GM12801 (cell line): ENCODE results near the gene TPP1.

Source experiments
- CTCF ChIP-seq: IDR thresholded peaks from one replicate; pipeline ENCODE4 v1.5.1; 2011; ENCODE audit warnings: control low read depth; ENCODE audit not compliant: insufficient read length; ENCODE audit errors: extremely low read depth

TPP1 gene

GRCh38 chr11:6636480-6636879 is 17.3 kb upstream of the TPP1 start:
- TF ChIP-seq CTCF, result no peak

GRCh38 chr11:6635082-6635932 is 16.1 kb upstream of the TPP1 start:
- no peak for TF ChIP-seq CTCF

GRCh38 chr11:6634534-6634933 is 15.3 kb upstream of the TPP1 start:
- TF ChIP-seq CTCF, result no peak

GRCh38 chr11:6633422-6634408 is 14.5 kb upstream of the TPP1 start:
- TF ChIP-seq CTCF, result no peak

GRCh38 chr11:6632116-6633073 is 13.2 kb upstream of the TPP1 start:
- no peak for TF ChIP-seq CTCF

GRCh38 chr11:6631361-6631890 is 12.2 kb upstream of the TPP1 start:
- TF ChIP-seq CTCF, result no peak
